HuH-7.5 (cell line): Measurements from ENCODE around the gene RIPOR3.
"Not testable (repeated sequence)": the region's sequence is repeated elsewhere in the genome, so short reads cannot be mapped to it uniquely, and the experiment has no call there.

Experiments used
- DNase-seq: peaks from one replicate; pipeline ENCODE4 v3.0.0; 2011; ENCODE audit warnings: low spot score

RIPOR3 gene

GRCh38 chr20:50704971-50705370 is 13.6 kb upstream of the RIPOR3 start:
- DNase-seq, result no peak

GRCh38 chr20:50704514-50704913 is 13.2 kb upstream of the RIPOR3 start:
- DNase-seq, result no peak

DNA sequence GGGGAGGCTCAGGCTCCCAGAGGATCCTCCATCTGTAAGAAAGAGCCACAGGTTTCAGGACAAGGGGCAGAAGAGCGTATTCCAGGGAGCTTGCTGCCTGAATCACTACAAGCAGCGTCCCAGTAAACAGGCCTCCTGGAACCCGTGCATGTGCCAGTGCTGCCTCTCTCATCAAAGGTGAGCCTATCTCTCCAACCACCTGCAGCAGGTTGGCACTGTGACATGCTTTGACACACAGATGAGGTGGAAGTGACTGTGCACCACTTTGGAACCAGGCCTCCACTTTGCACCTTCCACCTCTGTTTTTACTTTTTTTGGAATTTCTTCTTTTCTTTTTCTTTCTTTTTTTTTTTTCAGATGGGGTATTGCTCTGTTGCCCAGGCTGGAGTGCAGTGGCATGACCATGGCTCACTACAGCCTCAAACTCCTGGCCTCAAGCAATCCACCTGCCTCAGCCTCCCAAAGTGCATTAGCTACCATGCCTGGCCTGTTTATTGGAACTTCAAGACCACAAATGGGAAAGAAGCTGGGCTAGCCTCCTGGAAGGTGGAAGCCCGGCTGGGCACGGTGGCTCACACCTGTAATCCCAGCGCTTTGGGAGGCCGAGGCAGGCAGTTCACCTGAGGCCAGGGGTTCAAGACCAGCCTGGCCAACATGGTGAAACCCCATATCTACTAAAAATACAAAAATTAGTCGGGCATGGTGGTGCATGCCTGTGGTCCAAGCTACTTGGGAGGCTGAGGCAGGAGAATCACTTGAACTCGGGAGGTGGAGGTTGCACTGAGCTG is 12.5 kb upstream of the RIPOR3 start:
- DNase-seq, result not testable (repeated sequence)

GRCh38 chr20:50701041-50701963 is 10.0 kb upstream of the RIPOR3 start:
- DNase-seq, result no peak

GRCh38 chr20:50699688-50700087 is 8.3 kb upstream of the RIPOR3 start:
- no peak for DNase-seq

DNA sequence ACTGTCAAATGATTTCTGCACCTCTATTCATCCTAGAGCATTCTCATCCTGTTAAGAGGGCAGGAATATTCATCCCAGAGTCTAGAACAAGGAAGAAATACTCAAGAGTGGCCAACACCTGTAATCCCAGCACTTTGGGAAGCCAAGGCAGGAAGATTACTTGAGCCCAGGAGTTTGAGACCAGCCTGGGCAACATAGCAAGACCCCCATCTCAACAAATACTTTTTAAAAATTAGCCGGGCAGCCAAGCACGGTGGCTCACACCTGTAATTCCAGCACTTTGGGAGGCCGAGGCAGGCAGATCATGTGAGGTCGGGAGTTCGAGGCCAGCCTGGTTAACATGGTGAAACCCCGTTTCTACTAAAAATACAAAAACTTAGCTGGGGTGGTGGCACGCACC is 6.9 kb upstream of the RIPOR3 start:
- DNase-seq, result not testable (repeated sequence)

GRCh38 chr20:50695135-50695872 is 4.0 kb upstream of the RIPOR3 start:
- no peak for DNase-seq

GRCh38 chr20:50694379-50695134 is 3.2 kb upstream of the RIPOR3 start:
- DNase-seq, result no peak

- DNase-seq, result no peak
Observed at GRCh38 chr20:50693001-50693400, 1.7 kb upstream of the RIPOR3 start.

DNA sequence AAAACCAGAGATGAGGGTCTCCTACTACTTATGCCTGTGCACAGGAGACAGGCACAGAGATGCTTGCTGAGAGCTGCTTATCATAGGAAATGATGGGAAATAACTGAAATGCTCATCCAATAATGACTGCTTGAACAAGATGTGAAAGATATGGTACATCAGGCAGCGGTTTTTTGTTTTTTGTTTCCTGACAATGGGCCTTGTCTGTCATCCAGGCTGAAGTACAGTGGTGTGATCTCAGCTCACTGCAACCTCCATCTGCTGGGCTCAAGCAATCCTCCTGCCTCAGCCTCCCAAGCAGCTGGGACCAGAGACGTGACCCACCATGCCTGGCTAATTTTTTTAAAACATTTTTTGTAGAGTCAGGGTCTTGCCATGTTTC is 1.2 kb upstream of the RIPOR3 start:
- no peak for DNase-seq

DNA sequence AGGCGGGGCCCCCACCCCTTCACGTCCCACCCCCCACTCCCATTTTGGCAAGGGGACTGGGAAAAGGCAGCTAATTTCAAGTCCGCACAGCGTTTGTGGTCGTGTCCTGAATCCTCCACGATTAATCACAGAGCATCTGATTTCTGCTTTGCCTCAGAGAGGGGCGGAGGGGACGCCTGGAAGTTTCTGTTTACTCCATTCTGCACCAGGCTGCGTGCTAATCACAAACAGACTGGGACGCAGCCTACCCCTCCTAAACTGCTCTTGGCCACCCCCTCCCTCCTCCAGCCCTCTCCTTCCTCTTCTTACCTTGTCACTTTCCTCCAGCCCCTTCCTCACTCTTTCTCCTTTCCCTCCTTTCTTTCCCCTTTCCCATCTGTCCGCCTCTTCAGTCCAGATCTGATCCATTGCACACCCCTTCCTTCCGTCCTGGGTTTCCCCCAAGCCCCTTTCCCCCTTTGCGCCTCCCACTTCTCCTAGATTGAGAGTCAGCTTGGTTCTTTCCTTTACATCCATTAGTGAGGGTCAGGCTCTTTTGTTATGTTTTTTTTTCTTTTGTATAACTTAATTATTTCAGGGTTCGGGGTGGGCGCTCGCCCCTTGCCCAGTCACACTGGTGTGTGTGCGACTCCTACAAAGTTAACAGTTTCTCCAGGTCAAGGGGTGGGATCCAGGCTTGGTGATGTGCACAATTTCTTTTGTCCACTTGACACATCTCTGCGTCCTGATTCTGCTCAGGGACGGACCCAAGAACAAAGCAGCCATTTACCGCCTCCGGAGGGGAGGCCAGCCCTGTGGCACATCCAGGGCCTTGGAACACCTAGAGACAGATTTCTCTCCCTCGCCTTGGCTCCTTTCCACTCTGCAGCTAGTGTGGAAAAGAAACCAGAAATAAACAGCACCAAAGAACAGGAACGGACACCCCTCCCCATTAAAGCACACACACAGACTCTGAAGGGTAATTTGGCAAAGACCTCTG is 520 bp upstream of the RIPOR3 start:
- DNase-seq, result no peak

GRCh38 chr20:50689864-50690649 is 1.3 kb downstream of the RIPOR3 start:
- no peak for DNase-seq

DNA sequence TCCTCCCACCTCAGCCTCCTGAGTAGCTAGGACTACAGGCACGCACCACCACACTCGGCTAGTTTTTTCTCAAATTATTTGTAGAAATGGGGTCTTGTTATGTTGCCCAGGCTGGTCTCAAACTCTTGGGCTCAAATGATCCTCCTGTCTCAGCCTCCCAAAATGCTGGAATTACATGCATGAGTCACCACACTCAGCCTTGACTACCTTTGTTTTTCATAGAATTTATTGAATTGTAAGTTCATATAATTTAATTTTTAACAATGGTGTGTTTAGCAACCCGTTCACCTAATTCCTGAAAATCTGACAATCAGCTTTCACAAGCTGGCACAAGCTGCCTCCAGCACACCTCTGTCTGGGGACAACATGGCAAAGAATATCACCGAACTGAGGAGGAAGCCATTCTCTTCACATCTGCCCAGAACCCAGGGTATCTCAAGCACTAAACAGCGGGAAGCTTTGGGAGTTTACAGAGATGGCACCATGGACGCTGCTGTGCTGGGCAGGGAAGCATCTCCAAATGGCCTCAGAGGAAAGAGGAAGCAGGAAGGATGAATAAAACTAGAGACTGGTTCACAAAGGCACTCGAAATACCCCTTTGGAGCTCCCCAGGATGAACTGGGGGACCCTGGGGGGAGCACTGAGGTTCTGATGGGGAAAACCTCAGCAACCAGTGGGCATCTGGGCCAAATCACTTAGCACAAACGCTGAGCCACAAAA is 2.9 kb downstream of the RIPOR3 start:
- DNase-seq, result no peak

GRCh38 chr20:50686821-50687220 is 4.5 kb downstream of the RIPOR3 start:
- no peak for DNase-seq

GRCh38 chr20:50683570-50683969 is 7.8 kb downstream of the RIPOR3 start:
- DNase-seq, result no peak

- no peak for DNase-seq
Observed at GRCh38 chr20:50682947-50683530, 8.3 kb downstream of the RIPOR3 start.

- no peak for DNase-seq
Observed at GRCh38 chr20:50682065-50682464, 9.3 kb downstream of the RIPOR3 start.

GRCh38 chr20:50681359-50682064 is 9.8 kb downstream of the RIPOR3 start:
- peak; percentile 23 for DNase-seq
